Stimulated activated CD4-positive, alpha-beta T cell treated with anti-CD3 and anti-CD28 coated beads, Interleukin-12 subunit alpha, Interleukin-12 subunit beta, amount 100 ng/mL, for 4 hours (primary cell): Measurements from ENCODE around the gene MDGA2.
"Not testable (repeated sequence)": the region's sequence is repeated elsewhere in the genome, so short reads cannot be mapped to it uniquely, and the experiment has no call there.

ENCODE experiments used
- DNase-seq: peaks from one replicate; pipeline ENCODE4 v3.0.0-alpha.2; 2020

Gene MDGA2

GRCh38 chr14:47322751-47323150 lies 352.7 kb downstream of the MDGA2 start:
- no peak for DNase-seq

DNA sequence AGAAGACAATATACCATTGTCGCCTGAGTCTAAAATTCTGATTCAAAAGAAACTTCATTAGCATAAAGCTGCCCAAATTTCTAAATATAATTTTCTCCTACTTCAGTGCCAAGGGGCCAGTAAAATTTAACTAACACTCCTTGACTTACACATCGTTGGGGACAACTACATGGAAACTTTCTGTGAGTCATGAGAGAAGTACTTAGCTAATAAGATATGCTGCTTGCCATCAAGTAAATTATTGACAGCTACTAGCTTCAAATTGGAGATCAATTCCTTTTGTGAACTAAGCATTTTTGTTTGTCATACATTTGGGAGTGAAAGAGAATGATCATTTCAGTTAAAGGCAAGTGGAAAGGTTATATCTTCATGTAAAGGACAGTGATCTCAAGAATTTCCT lies 373.3 kb downstream of the MDGA2 start:
- DNase-seq = no peak

- no peak for DNase-seq
These were observed 374.6 kb downstream of the MDGA2 start for GRCh38 chr14:47300796-47301195.

DNA sequence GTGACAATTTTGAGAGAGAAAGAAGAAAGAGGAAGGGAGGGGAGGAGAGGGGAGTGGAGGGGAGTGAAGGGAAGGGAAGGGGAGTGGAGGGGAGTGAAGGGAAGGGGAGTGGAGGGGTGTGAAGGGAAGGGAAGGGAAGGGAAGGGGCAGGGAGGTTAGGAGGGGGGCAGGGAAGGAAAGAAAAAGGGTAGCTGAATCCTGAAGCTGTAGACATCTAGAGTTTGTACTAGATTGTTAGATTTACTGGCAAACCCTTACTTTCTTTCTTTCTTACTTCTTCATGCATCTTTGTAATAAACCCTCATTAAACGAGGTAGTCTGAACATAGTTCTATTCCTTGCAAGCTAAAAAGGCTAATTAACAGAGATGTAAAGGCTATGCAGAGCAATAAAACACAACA lies 378.0 kb downstream of the MDGA2 start:
- DNase-seq = no peak

- no peak for DNase-seq
These were observed 391.1 kb downstream of the MDGA2 start for GRCh38 chr14:47284283-47284682.

DNA sequence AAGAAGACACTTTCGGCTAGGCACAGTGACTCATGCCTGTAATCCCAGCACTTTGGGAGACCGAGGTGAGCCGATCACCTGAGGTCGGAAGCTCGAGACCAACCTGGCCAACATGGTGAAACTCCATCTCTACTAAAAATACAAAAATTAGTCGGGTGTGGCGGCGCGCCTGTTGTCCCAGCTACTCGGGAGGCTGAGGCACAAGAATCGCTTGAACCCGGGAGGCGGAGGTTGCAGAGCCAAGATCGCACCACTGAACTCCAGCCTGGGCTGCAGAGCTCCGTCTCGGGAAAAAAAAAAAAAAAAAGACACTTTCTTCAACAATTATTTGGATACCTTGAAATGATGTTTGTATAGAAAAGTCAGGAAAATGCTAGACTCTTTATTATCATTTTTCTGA lies 393.6 kb downstream of the MDGA2 start:
- DNase-seq = not testable (repeated sequence)

DNA sequence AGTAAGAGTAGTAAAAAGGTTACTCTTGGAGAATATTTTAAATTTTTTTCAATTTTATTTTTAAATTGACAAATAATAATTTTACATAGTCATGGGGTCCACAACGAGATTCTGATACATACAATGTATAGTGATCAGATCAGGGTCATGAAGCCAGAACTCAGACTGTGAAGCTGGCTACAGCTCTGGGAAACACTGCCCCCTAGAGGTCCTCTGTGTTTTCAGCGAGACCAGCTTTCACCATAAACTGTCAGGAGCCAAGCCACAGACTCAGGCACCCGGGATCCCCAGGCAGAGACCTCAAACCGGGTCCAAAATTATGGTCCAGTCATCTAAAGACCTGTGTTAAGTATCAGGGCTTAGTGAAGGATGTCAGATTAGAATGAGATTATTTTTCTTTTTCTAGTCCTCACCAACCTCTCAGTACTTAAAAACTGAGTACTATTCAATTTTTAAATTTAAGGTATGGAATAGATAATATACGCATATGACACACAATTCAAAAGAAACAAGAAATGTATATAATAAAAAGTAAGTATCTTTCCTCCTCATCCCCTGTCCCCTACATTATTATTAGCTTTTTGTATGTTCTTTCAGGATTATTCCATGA lies 397.1 kb downstream of the MDGA2 start:
- peak; percentile 4 for DNase-seq

GRCh38 chr14:47277703-47278102 lies 397.7 kb downstream of the MDGA2 start:
- DNase-seq = no peak

DNA sequence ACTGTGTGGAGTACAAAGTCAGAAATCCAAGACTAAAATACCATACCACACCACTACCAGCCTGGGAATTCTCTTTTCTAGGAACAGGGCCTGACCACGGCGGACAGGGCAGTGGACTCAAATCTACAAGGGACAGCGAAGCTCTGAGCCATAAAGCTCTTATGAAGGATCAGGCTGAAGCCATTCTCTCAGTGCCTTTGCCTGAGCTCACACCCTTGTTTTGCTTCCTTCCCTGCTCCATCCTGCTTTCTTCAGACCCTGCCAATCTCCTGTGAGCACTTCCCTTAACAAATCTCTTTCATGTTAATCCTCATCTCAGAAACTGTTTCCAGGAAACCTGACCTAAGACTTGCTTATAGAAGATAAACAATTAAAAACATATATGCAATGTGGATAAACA lies 398.5 kb downstream of the MDGA2 start:
- DNase-seq = no peak

GRCh38 chr14:47273939-47274338 lies 401.5 kb downstream of the MDGA2 start:
- no peak for DNase-seq

GRCh38 chr14:47270715-47271114 lies 404.7 kb downstream of the MDGA2 start:
- no peak for DNase-seq

- DNase-seq = no peak
These were observed 405.5 kb downstream of the MDGA2 start for GRCh38 chr14:47269756-47270492.

DNA sequence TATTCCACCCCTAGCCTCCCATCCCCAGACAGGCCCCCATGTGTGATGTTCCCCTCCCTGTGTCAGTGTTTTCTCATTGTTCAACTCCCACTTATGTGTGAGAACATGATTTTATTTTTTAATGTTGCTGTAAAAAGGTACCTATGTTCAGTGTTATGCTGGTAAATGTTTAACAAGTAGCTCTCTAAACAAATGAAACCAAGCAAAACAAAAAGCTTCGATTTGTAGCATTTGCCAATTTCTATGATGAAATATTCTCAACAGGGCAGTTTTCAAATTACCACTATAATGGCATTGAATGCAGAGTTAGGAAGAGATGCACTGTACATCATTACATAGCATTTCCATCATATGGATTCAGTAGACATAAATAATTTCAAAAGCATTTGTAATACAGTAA lies 410.6 kb downstream of the MDGA2 start:
- no peak for DNase-seq

DNA sequence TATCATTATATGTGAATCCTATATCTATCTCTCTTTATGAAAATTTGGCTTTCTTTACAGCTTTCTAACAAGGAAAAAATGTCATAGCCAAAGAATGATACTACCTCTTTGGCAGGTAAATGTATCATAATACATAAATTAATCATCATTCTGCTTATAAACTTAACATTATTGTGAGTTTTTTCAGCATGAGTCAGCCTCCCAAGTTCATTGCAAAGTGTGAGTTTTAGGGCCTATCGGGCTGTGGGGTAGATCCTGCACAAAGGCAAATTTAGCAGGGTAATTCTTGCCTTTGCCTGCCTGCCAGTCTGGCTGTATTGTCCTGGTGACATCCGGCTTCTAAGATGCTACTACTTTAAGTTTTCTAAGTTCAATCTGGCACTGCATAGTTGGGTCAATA lies 412.6 kb downstream of the MDGA2 start:
- no peak for DNase-seq

GRCh38 chr14:47261350-47261749 lies 414.1 kb downstream of the MDGA2 start:
- DNase-seq = no peak

- DNase-seq = no peak
These were observed 415.6 kb downstream of the MDGA2 start for GRCh38 chr14:47259796-47260195.

DNA sequence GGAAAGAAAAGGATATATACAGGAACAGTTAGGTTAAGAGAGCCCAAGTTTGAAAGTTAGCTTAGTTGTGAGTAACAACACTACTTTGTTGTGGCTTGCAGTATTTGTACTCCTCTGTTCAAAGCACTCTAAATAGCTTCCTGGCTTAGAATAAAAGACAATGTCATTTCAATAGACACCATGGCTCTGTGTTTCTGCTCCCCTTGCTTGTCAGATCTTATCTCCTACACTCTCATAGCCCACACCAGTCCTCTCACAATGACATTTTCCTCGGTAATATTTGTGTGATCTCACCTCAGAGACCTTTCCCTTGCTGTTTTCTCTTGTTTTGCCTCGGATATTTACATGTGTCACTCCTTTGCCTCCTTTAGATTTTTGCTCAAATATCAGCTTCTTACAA lies 418.4 kb downstream of the MDGA2 start:
- no peak for DNase-seq

GRCh38 chr14:47252802-47253201 lies 422.6 kb downstream of the MDGA2 start:
- DNase-seq = no peak

- DNase-seq = no peak
These were observed 429.0 kb downstream of the MDGA2 start for GRCh38 chr14:47246367-47246766.

- DNase-seq = not testable (repeated sequence)
These were observed 432.8 kb downstream of the MDGA2 start for GRCh38 chr14:47242579-47242978.

DNA sequence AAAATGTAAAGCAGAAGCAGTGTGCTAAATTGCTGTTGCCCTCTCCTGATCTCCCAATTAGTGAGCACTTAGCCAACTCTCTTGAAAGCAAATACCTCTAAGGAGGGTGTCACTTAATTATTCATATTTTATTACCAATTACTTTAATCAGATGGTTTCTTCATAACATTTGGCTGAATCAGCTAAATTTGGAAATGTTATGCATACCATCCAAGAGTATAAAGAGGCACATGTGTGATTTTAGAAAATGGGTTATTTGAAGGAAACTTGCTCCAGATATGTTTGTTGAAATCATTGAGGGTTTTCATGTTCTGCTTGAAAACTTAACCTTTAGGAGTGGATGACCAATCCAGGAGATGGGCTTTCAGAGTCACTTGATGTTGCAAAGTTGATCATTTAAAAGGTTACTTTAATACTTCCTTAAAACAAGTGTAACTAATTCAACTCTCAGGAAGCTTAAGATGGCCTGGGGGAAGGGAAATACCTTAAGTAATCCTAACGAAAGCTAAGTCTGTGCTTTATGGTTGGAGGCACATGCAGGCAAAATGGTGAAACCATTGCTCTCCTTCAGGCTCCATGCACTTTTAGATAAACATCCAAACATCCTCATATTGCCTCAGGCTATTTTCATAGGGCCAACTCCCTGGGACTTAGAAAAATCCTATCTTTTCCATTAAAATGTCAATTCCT lies 434.5 kb downstream of the MDGA2 start:
- DNase-seq = no peak

GRCh38 chr14:47235619-47236018 lies 439.8 kb downstream of the MDGA2 start:
- DNase-seq = no peak

- DNase-seq = no peak
These were observed 448.4 kb downstream of the MDGA2 start for GRCh38 chr14:47226877-47227520.

DNA sequence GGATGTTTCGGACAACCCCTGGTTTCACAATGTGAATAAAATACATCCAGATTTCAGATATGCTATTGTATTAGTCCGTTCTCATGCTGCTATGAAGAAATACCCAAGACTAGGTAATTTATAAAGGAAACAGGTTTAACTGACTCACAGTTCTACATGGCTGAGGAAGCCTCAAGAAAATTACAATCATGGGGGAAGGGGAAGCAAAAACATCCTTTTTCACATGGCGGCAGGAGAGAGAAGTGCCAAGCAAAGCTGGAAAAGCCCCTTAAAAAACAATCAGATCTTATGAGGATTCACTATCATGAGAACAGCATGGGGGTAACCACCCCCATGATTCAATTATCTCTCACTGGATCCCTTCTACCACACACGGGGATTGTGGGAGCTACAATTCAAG lies 451.7 kb downstream of the MDGA2 start:
- DNase-seq = no peak
